GM12878 (cell line): ENCODE results near the gene TSPAN7. TPM values are rescaled to one million over a fixed set of nuclear protein-coding genes. Genes with fewer than 3 reads are reported as not detected.

Experiments used
- BCL3 ChIP-seq: IDR thresholded peaks from 2 replicates; pipeline ENCODE4 v1.6.1; 2011; ENCODE audit warnings: borderline replicate concordance, low read depth, mild to moderate bottlenecking, moderate library complexity, low read length; ENCODE audit not compliant: insufficient read depth, poor library complexity, severe bottlenecking
- CTCF ChIP-seq, 3 experiments: IDR thresholded peaks in 2 of 3; conservative IDR thresholded peaks in 1 of 3; 2 replicates each; pipeline ENCODE4 v1.5.1; 2011; ENCODE audit warnings: low read depth in 3 of 3, low read length in 3 of 3, mild to moderate bottlenecking in 3 of 3, control low read depth in 2 of 3, moderate library complexity in 2 of 3, inconsistent platforms in 1 of 3, mixed read lengths in 1 of 3; ENCODE audit not compliant: control insufficient read depth in 2 of 3, insufficient read depth in 1 of 3; ENCODE audit errors: extremely low read depth in 1 of 3
- CUX1 ChIP-seq: IDR thresholded peaks from 2 replicates; pipeline ENCODE4 v1.6.1; 2012; ENCODE audit warnings: improper control_type of control experiment, low read depth, low read length; ENCODE audit not compliant: insufficient replicate concordance
- E2F8 ChIP-seq: fragments of 450-650 bp; IDR thresholded peaks from 2 replicates; pipeline ENCODE4 v1.6.1; 2018; ENCODE audit warnings: mild to moderate bottlenecking, low read depth, moderate library complexity; ENCODE audit not compliant: partially characterized antibody
- PAX5 ChIP-seq: IDR thresholded peaks from 2 replicates; pipeline ENCODE4 v1.6.1; 2011; ENCODE audit warnings: low read depth, low read length, borderline replicate concordance
- RAD21 ChIP-seq: IDR thresholded peaks from 2 replicates; pipeline ENCODE4 v1.6.1; 2011; ENCODE audit warnings: mild to moderate bottlenecking, low read depth, low read length, moderate library complexity; ENCODE audit not compliant: insufficient read depth
- SREBF1 ChIP-seq: IDR thresholded peaks from 2 replicates; pipeline ENCODE4 v1.6.1; 2012; ENCODE audit warnings: mild to moderate bottlenecking, low read length
- ZNF622 ChIP-seq: fragments of 450-650 bp; IDR thresholded peaks from 2 replicates; pipeline ENCODE4 v1.6.1; 2017; ENCODE audit warnings: mild to moderate bottlenecking, inconsistent platforms
- ZSCAN29 ChIP-seq: fragments of 450-650 bp; IDR thresholded peaks from 2 replicates; pipeline ENCODE4 v1.6.1; 2017; ENCODE audit warnings: mild to moderate bottlenecking, moderate library complexity
- polyA plus RNA-seq, 11 experiments: library from polyadenylated mRNA; depleted of rRNA in 4 of 11; unstranded in 6 of 11; stranded (reverse) in 5 of 11; fragments of >200 nt; fragmentation: Nextera tagmentation in 4 of 11; fragmentation: Illumina TruSeq in 1 of 11; extraction: Ambion mirVana in 4 of 11; extraction: Trizol in 1 of 11; gene quantifications; 1 replicate in 1 of 11; 2 replicates in 10 of 11; pipeline versions ENCODE4 v1.2.1 to v1.2.3, GENCODE V29; 2011 to 2016; ENCODE audit warnings: inconsistent platforms in 2 of 11, missing spikeins in 2 of 11, low read depth in 1 of 11
- total RNA-seq, 4 experiments: library from RNA; depleted of rRNA in 3 of 4; stranded (reverse); fragments of >200 nt in 3 of 4; fragmentation: Illumina TruSeq in 1 of 4; extraction: Trizol in 1 of 4; gene quantifications; 2 replicates each; pipeline versions ENCODE4 v1.2.1 to v1.2.3, GENCODE V29; 2013 to 2021

The TSPAN7 gene
- total and polyA plus RNA-seq, 10 of the 15 experiments (the other 5 are each of a cell fraction or from before 2014, with no cell fraction given) = 0.04 to 0.77 (median 0.14) TPM; not detected in 4

GRCh38 chrX:38627683-38628082, 66.3 kb downstream of the TSPAN7 start (continued):
- TF ChIP-seq E2F8 (no peak), BCL3 (no peak), ZSCAN29 (no peak), CTCF (IDR thresholded peaks at IDR 0.05 in 2 of 3, conservative IDR thresholded peaks at IDR 0.05 in 1 of 3; ENCODE audit: control insufficient read depth in 2 of 3, extremely low read depth in 1 of 3, insufficient read depth in 1 of 3, low read depth in 3 of 3, low read length in 3 of 3) (peak; percentile 59 to 78 (median 69)), PAX5 (no peak), CUX1 (no peak), SREBF1 (no peak), ZNF622 (no peak), RAD21 (peak; percentile 73)
